GM19023 (cell line): ENCODE results near the gene TENM4.
"Not testable (repeated sequence)": the region's sequence is repeated elsewhere in the genome, so short reads cannot be mapped to it uniquely, and the experiment has no call there.

Experiments
- ATAC-seq: cut with Tn5 transposase; IDR thresholded peaks from one replicate; pipeline ENCODE4 v1.9.1; 2021; ENCODE audit warnings: mild to moderate bottlenecking, moderate library complexity; ENCODE audit not compliant: unreplicated experiment

Gene TENM4

DNA sequence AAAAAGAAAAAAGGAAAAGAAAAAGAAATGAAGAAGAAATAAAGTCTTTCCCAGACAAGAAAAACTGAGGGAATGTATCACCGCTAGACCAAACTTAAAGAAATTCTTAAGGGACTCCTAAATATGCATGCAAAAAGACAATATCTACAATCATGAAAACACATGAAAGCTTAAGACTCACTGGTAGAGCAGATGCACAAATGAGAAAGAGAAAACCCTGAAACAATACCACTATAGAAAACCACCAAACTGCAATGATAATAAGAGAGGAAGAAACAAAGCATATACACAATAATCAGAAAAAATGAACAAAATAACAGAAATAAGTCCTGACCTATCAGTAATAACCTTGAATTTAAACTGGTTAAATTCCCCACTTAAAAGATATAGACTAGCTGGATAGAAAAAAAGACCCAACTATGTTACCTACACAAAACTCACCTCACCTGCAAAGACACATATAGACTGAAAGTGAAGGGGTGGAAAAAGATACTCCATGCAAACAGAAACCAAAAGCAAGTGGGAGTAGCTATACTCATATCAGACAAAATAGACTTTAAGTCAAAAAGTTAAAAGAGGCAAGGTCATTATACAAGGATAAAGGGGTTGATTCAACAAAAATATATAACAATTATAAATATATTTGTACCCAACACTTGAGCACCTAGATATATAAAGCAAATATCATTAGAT lies 804.9 kb downstream of the TENM4 start:
- ATAC-seq = no peak

DNA sequence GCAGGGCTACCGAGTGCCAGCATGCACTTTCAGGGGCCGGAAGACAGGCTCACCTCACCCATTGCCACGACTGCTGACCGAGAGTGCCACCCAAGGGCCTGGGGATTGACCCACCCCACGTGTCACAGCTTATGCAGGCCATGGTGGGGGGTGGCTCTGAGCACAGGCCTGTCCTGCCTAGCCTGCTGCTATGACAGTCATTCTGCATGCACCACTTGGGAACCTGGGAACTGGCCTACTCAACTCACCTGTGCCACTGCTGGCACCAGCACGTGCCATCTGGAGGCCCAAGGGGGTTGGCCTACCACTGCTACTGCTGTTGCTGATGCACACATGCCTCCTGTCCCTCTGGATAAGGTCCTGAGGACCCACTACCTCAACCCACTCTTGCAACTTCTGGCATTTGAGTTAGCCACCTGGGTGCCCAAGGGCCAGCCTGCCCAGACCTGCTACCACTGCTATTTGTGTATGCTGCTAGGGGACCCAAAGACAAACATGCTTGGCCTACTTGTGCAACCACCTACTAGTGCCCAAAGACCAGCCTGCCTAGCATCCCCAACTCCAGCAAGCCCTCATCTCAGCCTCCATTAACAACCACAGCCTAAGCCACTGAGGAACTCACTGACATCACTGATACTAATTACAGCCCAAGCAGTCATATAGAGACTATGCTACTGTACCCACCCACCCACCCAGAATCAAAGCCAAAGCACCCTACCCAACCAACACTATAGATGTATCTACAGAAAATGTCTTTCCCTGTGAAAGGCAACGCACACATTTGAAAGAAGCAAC lies 807.1 kb downstream of the TENM4 start:
- ATAC-seq = no peak

DNA sequence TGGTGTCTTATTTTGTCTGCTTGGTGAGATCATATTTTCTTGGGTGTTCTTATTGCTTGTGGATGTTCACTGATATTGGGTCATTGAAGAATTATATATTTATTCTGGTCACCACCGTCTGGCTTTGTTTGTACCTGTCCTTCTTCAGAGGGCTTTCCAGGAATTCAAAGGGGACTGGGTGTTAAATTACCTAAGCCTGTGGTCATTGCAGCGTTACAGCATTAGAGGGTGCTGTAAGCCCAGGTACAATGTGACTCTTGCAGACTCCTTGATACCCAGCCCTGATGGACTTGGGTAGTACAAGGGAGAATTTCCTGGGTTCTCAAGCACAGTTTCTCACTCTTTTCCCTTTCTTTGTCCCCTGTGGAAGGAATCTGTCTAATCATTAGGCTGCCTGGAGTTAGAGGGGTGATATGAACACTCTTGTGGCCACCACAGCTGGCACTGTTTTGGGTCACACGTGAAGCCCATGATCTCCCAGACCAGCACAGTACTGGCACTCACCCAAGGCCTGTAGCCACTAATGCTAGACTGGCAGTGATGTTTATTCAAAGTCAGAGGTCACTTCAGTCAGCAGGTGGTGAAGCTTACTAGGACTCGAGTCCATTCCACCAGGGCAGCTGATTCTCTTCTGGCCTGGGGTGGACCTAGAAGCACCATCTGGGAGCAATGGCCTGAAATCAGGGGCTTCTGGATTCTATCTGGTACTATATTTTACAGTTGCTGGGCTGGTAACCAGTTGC lies 810.1 kb downstream of the TENM4 start:
- no peak for ATAC-seq

DNA sequence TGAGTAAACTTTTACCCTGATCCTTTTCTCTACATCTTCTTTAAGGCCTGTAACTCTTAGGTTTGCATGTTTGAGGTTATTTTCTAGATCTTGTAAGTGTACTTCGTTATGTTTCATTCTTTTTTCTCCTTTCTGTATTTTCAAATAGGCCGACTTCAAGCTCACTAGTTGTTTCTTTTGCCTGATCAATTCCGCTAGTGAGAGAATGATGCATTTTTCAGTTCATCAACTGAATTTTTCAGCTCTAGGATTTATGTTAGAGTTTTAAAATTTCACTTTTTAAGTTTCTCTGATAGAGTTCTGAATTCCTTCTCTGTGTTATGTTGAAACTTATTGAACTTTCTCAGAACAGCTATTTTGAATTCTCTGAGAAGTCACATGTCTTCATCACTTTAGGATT lies 810.7 kb downstream of the TENM4 start:
- ATAC-seq = no peak

DNA sequence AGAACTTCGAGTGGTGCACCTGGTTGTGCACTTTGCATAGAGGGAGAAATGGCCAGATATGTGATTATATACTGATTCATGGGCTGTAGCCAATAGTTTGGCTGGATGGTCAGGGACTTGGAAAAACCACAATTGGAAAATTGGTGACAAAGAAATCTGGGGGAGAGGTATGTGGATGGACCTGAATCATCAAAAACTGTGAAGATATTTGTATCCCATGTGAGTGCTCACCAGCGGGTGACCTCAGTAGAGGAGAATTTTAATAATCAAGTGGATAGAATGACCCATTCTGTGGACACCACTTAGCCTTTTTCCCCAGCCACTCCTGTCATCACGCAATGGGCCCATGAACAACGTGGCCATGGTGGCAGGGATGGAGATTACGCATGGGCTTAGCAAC lies 818.2 kb downstream of the TENM4 start:
- ATAC-seq = no peak

DNA sequence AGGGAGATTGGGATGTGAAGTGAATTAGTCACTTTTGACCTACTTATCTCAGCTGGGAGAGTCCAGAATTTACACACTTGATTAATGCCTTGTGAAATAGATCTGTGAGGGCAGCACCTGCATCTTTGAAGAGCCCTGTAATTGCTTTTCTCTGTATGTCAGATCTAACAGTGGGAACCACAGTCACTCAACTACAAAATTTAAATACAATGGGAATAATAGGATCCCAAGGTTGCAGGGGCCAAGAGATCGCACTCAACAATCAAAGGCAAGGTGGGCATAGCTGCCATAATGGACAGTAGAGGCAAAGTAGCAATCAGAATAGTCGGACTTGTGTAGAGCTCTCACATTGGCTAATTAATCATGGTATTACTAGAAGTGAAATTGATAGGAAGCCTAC lies 820.7 kb downstream of the TENM4 start:
- ATAC-seq = no peak

DNA sequence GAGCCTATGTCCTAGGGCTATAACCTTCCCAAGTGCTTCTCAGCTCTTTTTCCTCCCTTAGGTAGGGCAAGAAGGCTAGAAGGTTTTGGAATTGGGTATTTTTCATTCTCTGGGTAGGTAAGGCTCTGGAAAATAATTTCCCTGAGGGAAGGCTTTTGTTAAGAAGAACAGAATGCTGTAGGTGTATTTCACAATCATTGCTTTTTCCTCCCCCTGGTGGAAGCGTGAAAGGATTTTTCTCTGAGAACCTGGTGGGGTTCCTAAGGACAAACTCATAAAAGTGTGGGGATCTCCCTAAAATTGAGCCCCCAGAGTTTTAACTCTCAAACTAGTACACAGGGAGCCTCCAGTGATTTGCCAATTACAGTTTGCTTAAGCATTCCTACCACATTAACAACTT lies 825.1 kb downstream of the TENM4 start:
- no peak for ATAC-seq

DNA sequence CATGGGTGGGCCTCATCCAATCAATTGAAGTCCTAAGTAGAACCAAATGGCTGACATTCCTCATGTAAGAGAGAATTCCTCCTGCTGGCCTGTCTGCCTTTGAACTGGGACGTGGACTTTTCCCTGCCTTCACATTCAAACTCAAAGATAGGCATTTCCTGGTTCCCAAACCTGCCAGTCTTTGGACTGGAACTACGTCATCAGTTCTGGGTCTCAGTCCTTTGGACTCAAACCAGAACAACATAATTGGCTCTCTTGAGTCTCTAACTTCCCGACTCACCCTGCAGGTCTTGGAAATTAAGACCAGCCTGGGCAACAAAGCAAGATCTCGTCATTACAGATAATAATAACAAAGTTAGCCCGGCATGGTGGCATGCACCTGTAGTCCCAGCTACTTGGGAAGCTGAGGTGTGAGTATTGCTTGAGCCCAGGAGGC lies 827.4 kb downstream of the TENM4 start:
- ATAC-seq = no peak

DNA sequence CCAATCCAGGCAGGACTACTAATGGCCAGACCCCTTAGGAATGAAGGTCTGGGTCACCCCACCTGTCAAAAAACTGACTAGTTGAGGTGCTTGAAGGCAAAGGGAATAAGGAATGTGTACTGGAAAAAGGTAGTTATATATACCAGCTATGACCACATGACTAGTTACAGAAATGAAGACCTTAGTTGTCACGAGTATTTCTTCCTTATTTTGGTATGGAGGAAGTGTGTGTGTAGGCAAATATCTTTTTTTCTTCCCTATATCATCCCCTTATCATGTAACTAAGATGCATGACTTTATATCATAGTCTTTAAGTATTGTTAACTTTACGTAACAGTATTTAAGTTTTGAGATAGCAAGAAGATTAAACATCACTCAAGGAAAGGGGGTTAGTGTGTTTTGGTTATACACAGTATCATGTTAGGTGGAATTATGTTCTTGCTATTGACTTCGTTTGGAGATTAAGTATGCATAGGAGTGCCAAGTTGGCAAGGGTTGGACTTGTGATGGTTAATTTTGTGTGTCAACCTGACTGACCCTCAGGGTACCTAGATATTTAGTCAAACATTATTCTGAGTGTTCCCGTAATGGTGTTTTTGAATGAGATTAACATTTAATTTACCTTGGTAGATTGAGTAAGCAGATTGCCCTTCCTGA lies 828.0 kb downstream of the TENM4 start:
- ATAC-seq = no peak

DNA sequence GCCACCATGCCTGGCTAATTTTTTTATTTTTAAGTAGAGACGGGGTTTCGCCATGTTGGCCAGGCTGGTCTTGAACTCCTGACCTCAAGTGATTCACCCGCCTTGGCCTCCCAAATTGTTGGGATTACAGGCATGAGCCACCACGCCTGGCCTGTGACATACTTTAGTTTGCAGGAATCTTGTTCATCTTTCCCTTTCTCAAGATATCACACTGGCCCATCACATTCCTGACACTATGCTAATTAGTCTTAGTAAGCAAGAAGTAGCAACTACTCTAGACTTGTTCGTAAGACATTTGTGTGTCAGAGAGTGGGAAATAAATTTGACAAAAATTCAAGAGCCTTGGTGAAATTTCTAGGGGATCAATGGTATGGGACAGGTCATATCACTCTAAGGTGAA lies 831.5 kb downstream of the TENM4 start:
- ATAC-seq = not testable (repeated sequence)

DNA sequence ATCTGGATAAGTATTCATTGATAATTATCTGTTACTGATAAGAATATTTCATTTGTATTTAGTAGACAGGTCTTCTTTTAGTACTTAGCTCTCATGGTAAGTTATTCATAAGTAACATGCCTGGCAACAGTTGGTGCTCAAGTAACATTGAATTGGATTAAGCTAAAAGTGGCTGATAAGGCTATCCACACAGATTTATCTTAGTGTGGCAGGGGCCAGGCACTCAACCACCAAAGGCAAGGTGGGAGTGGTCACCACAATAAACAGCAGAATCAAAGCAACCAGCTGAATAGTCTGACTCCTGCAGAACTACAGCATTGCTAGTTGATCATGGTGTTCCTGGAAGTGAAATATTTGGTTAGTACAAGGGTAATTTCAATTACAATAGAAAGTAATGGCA lies 833.1 kb downstream of the TENM4 start:
- ATAC-seq = no peak

DNA sequence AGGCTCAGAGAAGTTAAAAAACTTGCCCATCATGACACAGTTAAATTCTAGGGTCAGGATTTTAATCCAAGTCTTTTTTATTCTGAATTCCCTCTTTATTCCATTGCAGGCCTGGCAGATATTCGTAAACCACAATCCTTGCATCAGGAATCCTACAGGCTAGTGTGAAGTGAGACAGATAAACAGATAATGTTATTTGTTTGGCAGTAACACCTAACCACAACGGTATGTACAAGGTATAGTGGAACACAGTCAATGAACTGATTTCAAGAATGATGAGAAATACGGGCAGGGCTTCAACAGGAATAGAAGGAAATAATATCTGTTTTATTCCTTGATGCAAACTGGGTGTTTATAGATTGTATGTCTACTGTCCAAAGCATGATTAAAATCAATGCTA lies 834.2 kb downstream of the TENM4 start:
- ATAC-seq = no peak

DNA sequence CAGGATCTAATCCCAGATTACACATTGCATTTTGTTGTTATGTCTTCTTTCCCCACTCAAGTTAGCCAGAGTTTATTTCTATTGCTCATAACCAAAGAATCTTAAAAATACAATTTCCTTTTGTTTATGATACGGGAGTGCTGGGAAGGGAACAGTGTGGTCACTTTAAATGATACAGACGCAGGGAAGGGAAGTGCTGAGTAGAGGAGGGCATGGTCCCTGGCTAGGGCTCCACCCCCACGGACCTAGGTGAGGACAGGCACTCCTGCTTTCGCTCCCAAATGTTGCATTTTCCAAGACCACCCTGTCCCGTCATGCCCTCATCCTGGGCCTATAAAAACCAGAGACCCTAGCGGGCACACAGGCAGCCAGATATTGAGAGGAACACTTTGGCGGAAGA lies 835.5 kb downstream of the TENM4 start:
- no peak for ATAC-seq

DNA sequence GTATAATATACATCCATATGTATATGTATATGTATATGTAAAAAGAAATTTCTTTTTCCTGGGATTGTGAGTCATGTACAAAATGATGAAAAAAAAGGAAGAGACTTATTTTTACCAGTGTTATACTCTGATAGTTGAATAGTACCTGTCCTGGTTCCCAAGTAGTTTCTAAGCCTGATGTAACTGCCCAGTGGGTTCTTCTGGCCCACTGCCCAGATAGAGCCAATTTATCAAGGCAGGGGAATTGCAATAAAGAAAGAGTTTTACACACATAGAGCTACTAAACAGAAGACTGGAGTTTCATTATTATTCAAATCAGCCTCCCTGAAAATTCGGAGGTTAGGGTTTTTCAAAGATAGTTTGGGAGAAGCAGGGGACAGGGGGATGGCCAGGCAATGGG lies 837.0 kb downstream of the TENM4 start:
- no peak for ATAC-seq
